Left renal cortex interstitium (tissue), 4 donors: ENCODE measurements around the gene HRH1. TPM values are rescaled to one million over a fixed set of nuclear protein-coding genes. Genes with fewer than 3 reads are reported as not detected.
"Not testable (repeated sequence)": the region's sequence is repeated elsewhere in the genome, so short reads cannot be mapped to it uniquely, and the experiment has no call there.

Source experiments
- DNase-seq, 4 donors: peaks; one replicate each; pipeline ENCODE4 v3.0.0-alpha.2; 2013; ENCODE audit warnings: low read depth in 4 of 4, low spot score in 2 of 4, missing footprints in 1 of 4
- polyA plus RNA-seq, 4 donors: library from polyadenylated mRNA; unstranded; fragments of 120-200 nt; gene quantifications; one replicate each; pipeline ENCODE4 v1.2.1, GENCODE V29; 2013; ENCODE audit not compliant: insufficient read length in 4 of 4

The HRH1 gene
- polyA plus RNA-seq, 4 donors = 1.5 to 2.8 (median 2.1) TPM

- peak in 1 of 4 donors; percentile 34 for DNase-seq
Observed at GRCh38 chr3:11236588-11237461, 82.5 kb downstream of the HRH1 start.

- no peak for DNase-seq
Observed at GRCh38 chr3:11238060-11238459, 83.8 kb downstream of the HRH1 start.

GRCh38 chr3:11238880-11239279 lies 84.6 kb downstream of the HRH1 start:
- no peak for DNase-seq

GRCh38 chr3:11239796-11240195 lies 85.5 kb downstream of the HRH1 start:
- no peak for DNase-seq

GRCh38 chr3:11240496-11240895 lies 86.2 kb downstream of the HRH1 start:
- no peak for DNase-seq

GRCh38 chr3:11244121-11244677 lies 89.9 kb downstream of the HRH1 start:
- DNase-seq = no peak

- DNase-seq = no peak
Observed at GRCh38 chr3:11245276-11245675, 91.0 kb downstream of the HRH1 start.

GRCh38 chr3:11245827-11246662 lies 91.8 kb downstream of the HRH1 start:
- DNase-seq = no peak

- DNase-seq = no peak
Observed at GRCh38 chr3:11246663-11246970, 92.3 kb downstream of the HRH1 start.

- no peak for DNase-seq
Observed at GRCh38 chr3:11247362-11247761, 93.1 kb downstream of the HRH1 start.

GRCh38 chr3:11248596-11248995 lies 94.3 kb downstream of the HRH1 start:
- no peak for DNase-seq

- DNase-seq = no peak
Observed at GRCh38 chr3:11250902-11251806, 96.9 kb downstream of the HRH1 start.

GRCh38 chr3:11251807-11252176 lies 97.5 kb downstream of the HRH1 start:
- no peak for DNase-seq

GRCh38 chr3:11254876-11255275 lies 100.6 kb downstream of the HRH1 start:
- DNase-seq = no peak

GRCh38 chr3:11255537-11255936 lies 101.2 kb downstream of the HRH1 start:
- not testable (repeated sequence) for DNase-seq

GRCh38 chr3:11258958-11259357 lies 104.7 kb downstream of the HRH1 start:
- DNase-seq = no peak

- DNase-seq = no peak
Observed at GRCh38 chr3:11260460-11260859, 106.2 kb downstream of the HRH1 start.

GRCh38 chr3:11269007-11269406 lies 114.7 kb downstream of the HRH1 start:
- DNase-seq = no peak

GRCh38 chr3:11271986-11272904 lies 118.0 kb downstream of the HRH1 start, which contains the start of gene ATG7:
TSS of gene ATG7 (plus strand) at chr3:11272397. CDS start at chr3:11298696, 26,299 bp downstream.
- peak; percentile 82 to 96 (median 90) for DNase-seq
